PFSK-1 (cell line): Measurements from ENCODE around the gene MTMR10.

Experiments
- FOXP2 ChIP-seq: optimal IDR thresholded peaks from 2 replicates; pipeline ENCODE3; 2011; ENCODE audit warnings: borderline replicate concordance, control low read depth, inconsistent platforms; ENCODE audit not compliant: insufficient read depth; ENCODE audit errors: extremely low read length, extremely low read depth
- POLR2AphosphoS5 ChIP-seq: IDR thresholded peaks from 2 replicates; pipeline ENCODE4 v1.6.1; 2012; ENCODE audit warnings: low read depth, mild to moderate bottlenecking, control low read depth, low read length, moderate library complexity
- SIN3A ChIP-seq: IDR thresholded peaks from 2 replicates; pipeline ENCODE4 v1.6.1; 2012; ENCODE audit warnings: mild to moderate bottlenecking, low read length, moderate library complexity, borderline replicate concordance; ENCODE audit not compliant: insufficient read depth
- TAF1 ChIP-seq: IDR thresholded peaks from 2 replicates; pipeline ENCODE4 v1.6.1; 2012; ENCODE audit warnings: low read length, control low read depth, borderline replicate concordance; ENCODE audit not compliant: insufficient read depth
- TF ChIP-seq, protein P1 (sequence below), 2 experiments: IDR thresholded peaks; 2 replicates each; pipeline versions ENCODE4 v1.6.1 to v1.8.0; 2011 to 2012; ENCODE audit warnings: low read depth in 2 of 2, low read length in 2 of 2, control low read depth in 1 of 2, inconsistent platforms in 1 of 2, mild to moderate bottlenecking in 1 of 2, moderate library complexity in 1 of 2; ENCODE audit not compliant: insufficient read depth in 1 of 2

MTMR10 gene

DNA sequence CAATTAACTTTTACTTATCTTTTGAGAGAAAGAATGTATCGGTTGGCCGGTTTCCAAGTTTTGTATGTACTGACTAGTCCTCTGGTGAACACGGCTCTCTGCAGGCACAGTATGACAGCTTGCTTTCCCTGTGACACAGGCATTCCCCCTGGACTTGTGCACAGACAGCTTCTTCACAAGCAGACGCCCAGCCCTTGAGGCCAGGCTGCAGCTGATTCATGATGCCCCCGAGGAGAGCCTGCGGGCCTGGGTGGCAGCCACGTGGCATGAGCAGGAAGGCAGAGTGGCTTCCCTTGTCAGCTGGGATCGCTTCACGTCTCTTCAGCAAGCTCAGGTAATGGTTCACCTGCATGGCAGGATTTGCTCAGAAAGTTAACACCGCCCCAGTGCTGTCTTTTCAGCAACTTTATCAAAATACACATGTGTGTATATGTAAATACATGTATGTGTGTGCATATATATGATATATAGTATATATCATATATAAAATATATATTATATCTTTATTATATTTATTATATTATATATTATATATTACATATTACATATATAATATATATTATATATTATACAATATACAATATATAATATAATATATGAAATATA lies 62.3 kb downstream of the MTMR10 start:
- TF ChIP-seq, protein P1, sequence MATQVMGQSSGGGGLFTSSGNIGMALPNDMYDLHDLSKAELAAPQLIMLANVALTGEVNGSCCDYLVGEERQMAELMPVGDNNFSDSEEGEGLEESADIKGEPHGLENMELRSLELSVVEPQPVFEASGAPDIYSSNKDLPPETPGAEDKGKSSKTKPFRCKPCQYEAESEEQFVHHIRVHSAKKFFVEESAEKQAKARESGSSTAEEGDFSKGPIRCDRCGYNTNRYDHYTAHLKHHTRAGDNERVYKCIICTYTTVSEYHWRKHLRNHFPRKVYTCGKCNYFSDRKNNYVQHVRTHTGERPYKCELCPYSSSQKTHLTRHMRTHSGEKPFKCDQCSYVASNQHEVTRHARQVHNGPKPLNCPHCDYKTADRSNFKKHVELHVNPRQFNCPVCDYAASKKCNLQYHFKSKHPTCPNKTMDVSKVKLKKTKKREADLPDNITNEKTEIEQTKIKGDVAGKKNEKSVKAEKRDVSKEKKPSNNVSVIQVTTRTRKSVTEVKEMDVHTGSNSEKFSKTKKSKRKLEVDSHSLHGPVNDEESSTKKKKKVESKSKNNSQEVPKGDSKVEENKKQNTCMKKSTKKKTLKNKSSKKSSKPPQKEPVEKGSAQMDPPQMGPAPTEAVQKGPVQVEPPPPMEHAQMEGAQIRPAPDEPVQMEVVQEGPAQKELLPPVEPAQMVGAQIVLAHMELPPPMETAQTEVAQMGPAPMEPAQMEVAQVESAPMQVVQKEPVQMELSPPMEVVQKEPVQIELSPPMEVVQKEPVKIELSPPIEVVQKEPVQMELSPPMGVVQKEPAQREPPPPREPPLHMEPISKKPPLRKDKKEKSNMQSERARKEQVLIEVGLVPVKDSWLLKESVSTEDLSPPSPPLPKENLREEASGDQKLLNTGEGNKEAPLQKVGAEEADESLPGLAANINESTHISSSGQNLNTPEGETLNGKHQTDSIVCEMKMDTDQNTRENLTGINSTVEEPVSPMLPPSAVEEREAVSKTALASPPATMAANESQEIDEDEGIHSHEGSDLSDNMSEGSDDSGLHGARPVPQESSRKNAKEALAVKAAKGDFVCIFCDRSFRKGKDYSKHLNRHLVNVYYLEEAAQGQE (IDR thresholded peaks at IDR 0.05; ENCODE audit: insufficient read depth in 1 of 2, low read depth in 2 of 2, low read length in 2 of 2), result no peak
- TF ChIP-seq POLR2AphosphoS5, result no peak
- TF ChIP-seq TAF1, result no peak
- TF ChIP-seq SIN3A, result no peak
- TF ChIP-seq FOXP2, result no peak

DNA sequence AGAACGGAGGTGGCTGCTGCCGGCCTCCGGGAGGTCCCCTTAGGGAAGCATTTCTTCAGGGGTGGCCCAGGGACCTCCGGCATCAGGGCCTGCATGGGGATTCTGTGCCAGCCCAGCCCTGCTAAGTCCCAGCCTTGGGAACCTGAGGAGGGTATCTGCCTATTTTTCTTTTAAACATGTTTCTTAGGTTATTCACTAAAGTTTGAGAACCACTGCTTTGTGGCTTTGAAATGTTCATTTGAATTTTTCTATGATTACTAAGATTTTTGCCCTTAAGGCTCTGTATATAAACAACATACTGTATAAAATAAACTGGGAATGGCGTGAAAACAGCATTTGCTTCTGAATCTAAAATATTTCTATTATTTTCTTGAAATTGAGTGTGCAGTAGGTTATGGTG lies 63.4 kb downstream of the MTMR10 start:
- TF ChIP-seq, protein P1 (IDR thresholded peaks at IDR 0.05; ENCODE audit: insufficient read depth in 1 of 2, low read depth in 2 of 2, low read length in 2 of 2), result no peak
- TF ChIP-seq SIN3A, result no peak
- TF ChIP-seq FOXP2, result no peak
- TF ChIP-seq TAF1, result no peak
- no peak for TF ChIP-seq POLR2AphosphoS5

DNA sequence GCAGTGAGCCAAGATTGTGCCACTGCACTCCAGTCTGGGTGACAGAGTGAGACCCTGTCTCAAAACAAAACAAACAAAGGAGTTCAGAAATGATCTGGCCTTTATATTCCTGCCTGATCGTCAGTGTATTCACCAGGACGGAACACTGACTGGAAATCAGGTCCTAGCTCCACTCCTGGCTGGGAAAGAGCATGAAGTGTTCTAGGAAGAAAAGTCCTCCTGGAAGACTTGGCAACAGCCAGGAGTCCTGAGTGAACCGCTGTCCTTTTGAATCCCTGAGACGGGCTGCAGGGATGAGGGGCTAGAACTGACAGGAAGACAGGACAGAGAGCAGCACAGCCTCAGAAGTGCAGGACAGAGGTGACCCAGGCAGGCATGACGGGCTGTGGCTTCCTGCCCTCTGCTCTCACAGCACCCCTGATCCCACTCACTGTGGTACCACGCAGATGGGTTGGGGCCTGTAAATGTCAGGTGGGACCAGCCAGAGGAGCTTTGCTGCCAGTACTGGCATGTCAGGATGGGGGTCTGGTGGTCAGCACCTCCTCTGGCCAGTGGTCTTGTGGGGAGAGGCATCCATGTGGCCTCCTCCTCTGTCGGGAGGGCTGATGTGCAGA lies 64.2 kb downstream of the MTMR10 start:
- no peak for TF ChIP-seq FOXP2
- TF ChIP-seq, protein P1 (IDR thresholded peaks at IDR 0.05; ENCODE audit: insufficient read depth in 1 of 2, low read depth in 2 of 2, low read length in 2 of 2), result no peak
- TF ChIP-seq SIN3A, result no peak
- TF ChIP-seq POLR2AphosphoS5, result no peak
- no peak for TF ChIP-seq TAF1

DNA sequence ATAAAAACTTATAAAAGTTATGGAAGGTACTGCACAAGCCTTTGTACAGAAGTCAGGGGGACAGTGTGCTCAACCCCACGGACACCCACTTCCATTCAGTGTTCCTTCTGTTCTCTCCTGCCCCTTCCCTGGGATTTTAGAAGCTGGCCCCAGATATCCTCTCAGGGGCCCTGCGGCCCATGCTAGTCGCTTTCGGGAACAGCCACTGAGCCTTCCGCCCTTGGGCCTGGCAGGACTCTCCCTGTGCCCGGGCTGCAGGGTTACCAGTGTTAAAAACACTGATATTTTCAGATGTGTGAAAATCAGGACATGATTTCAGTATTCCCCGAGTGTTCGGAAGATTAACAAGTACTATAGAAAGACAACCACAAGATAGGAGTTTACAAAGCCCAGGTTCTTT lies 65.3 kb downstream of the MTMR10 start:
- TF ChIP-seq TAF1 (no peak), SIN3A (no peak), POLR2AphosphoS5 (no peak), FOXP2 (no peak)
- TF ChIP-seq, protein P1 (IDR thresholded peaks at IDR 0.05; ENCODE audit: insufficient read depth in 1 of 2, low read depth in 2 of 2, low read length in 2 of 2), result no peak

DNA sequence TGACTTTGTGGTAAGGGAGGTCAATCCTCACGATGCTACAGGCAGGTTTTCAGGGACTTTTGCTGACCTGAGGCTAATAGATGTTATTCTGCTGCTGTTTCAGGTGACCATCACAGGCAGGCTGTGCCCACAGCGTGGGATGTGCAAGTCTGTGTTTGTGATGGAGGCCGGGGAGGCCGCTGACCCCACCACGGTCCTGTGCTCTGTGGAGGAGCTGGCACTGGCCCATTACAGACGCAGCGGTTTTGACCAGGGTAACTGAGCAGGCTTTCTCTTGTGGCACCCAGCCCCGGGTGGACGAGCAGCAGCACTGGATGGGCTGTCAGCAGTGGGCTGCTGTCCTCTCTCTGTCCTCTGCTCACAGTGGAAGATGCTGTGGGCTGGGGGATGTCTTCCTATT lies 65.7 kb downstream of the MTMR10 start:
- TF ChIP-seq, protein P1 (IDR thresholded peaks at IDR 0.05; ENCODE audit: insufficient read depth in 1 of 2, low read depth in 2 of 2, low read length in 2 of 2), result no peak
- TF ChIP-seq TAF1, result no peak
- no peak for TF ChIP-seq FOXP2
- no peak for TF ChIP-seq POLR2AphosphoS5
- TF ChIP-seq SIN3A, result no peak
